Nephron progenitor cell (in vitro differentiated cells): ENCODE data around the gene TMEM81.
A peak's percentile ranks its signal among the peaks of the same experiment; 100 is the strongest.

Experiments
- DNase-seq: peaks from one replicate; pipeline ENCODE4 v3.0.0; 2021
- H3K27ac Mint-ChIP-seq: 2 replicates; pipeline ENCODE4 v1.8.0; 2021; ENCODE audit warnings: mild to moderate bottlenecking, moderate library complexity, mixed read lengths
- H3K27me3 Mint-ChIP-seq: 2 replicates; pipeline ENCODE4 v1.8.0; 2021; ENCODE audit warnings: mild to moderate bottlenecking, low read depth, mixed read lengths; ENCODE audit not compliant: poor library complexity
- H3K36me3 Mint-ChIP-seq: 2 replicates; pipeline ENCODE4 v1.8.0; 2021; ENCODE audit warnings: low read depth, mixed read lengths
- H3K4me1 Mint-ChIP-seq: 2 replicates; pipeline ENCODE4 v1.8.0; 2021; ENCODE audit warnings: mixed read lengths
- H3K4me3 Mint-ChIP-seq: 2 replicates; pipeline ENCODE4 v1.8.0; 2021; ENCODE audit warnings: mild to moderate bottlenecking, moderate library complexity, mixed read lengths
- H3K9me3 Mint-ChIP-seq: 2 replicates; pipeline ENCODE4 v1.8.0; 2021; ENCODE audit warnings: mild to moderate bottlenecking, moderate library complexity, mixed read lengths
- CTCF ChIP-seq: fragments of 200-600 bp; sonication (generic); IDR thresholded peaks from 2 replicates; pipeline ENCODE4 v1.5.0; 2021; ENCODE audit warnings: antibody characterized with exemption

The TMEM81 gene

GRCh38 chr1:205109269-205109668 lies 25.0 kb upstream of the TMEM81 start:
- TF ChIP-seq CTCF, result no peak
- DNase-seq, result no peak
- peaks cover 46% of the 10 kb centered on the region for H3K36me3 Mint-ChIP-seq
- H3K4me1 Mint-ChIP-seq, result no peaks in the 10 kb centered on the region
- no peaks in the 10 kb centered on the region for H3K27me3 Mint-ChIP-seq
- no peaks in the 10 kb centered on the region for H3K9me3 Mint-ChIP-seq
- no peak overlapping the region for H3K4me3 Mint-ChIP-seq
- no peak overlapping the region for H3K27ac Mint-ChIP-seq

- Mint-ChIP-seq H3K36me3 (peaks cover 53% of the 10 kb centered on the region), H3K4me1 (no peaks in the 10 kb centered on the region), H3K27me3 (no peaks in the 10 kb centered on the region), H3K4me3 (no peak overlapping the region), H3K27ac (no peak overlapping the region), H3K9me3 (no peaks in the 10 kb centered on the region)
- no peak for DNase-seq
- TF ChIP-seq CTCF, result no peak
Measured at GRCh38 chr1:205108464-205108863, 24.2 kb upstream of the TMEM81 start.

DNA sequence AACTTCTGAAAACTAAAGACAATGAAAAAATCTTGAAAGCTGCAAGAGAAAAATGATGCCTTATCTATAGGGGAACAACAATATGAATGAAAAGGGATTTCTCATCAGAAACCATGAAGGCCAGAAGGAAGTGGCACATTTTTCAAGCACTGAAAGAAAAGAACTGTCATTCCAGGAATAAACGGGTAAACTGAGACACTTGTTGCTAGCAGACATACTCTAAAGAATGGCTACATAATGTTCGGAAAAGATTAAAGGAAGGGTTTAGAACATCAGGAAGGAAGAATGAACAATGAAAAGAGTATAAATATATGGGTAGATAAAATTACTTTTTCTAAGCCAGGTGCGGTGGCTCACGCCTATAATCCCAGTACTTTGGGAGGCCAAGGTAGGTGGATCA lies 23.1 kb upstream of the TMEM81 start:
- no peak for TF ChIP-seq CTCF
- no peaks in the 10 kb centered on the region for H3K9me3 Mint-ChIP-seq
- no peaks in the 10 kb centered on the region for H3K27me3 Mint-ChIP-seq
- H3K4me3 Mint-ChIP-seq, result no peak overlapping the region
- DNase-seq, result no peak
- no peak overlapping the region for H3K27ac Mint-ChIP-seq
- H3K4me1 Mint-ChIP-seq, result no peaks in the 10 kb centered on the region
- H3K36me3 Mint-ChIP-seq, result peaks cover 54% of the 10 kb centered on the region

- Mint-ChIP-seq H3K36me3 (peaks cover 74% of the 10 kb centered on the region), H3K4me1 (no peaks in the 10 kb centered on the region), H3K9me3 (no peaks in the 10 kb centered on the region)
Measured at GRCh38 chr1:205102404-205102803, 18.1 kb upstream of the TMEM81 start.

GRCh38 chr1:205098242-205098641 lies 14.0 kb upstream of the TMEM81 start:
- Mint-ChIP-seq H3K9me3 (no peaks in the 10 kb centered on the region), H3K4me1 (no peaks in the 10 kb centered on the region), H3K36me3 (peaks cover 62% of the 10 kb centered on the region), H3K27ac (no peak overlapping the region), H3K27me3 (no peaks in the 10 kb centered on the region), H3K4me3 (no peak overlapping the region)
- no peak for TF ChIP-seq CTCF
- DNase-seq, result no peak

More at GRCh38 chr1:205102404-205102803, 18.1 kb upstream of the TMEM81 start:
- H3K4me3 Mint-ChIP-seq, result no peak overlapping the region
- no peaks in the 10 kb centered on the region for H3K27me3 Mint-ChIP-seq
- no peak for TF ChIP-seq CTCF
- no peak for DNase-seq
- no peak overlapping the region for H3K27ac Mint-ChIP-seq

GRCh38 chr1:205095422-205095821 lies 11.2 kb upstream of the TMEM81 start:
- H3K27ac Mint-ChIP-seq, result peak overlapping the region; percentile 0
- H3K4me1 Mint-ChIP-seq, result peaks cover 8% of the 10 kb centered on the region
- TF ChIP-seq CTCF, result no peak
- peaks cover 62% of the 10 kb centered on the region for H3K36me3 Mint-ChIP-seq
- no peaks in the 10 kb centered on the region for H3K9me3 Mint-ChIP-seq
- DNase-seq, result no peak
- no peak overlapping the region for H3K4me3 Mint-ChIP-seq
- H3K27me3 Mint-ChIP-seq, result no peaks in the 10 kb centered on the region
